Stimulated activated CD4-positive, alpha-beta T cell treated with anti-CD3 and anti-CD28 coated beads, Interleukin-2, amount 100 ng/mL, for 48 hours (primary cell): ENCODE results near the gene INSC.

Experiments used
- DNase-seq, 2 donors: peaks; one replicate each; pipeline ENCODE4 v3.0.0-alpha.2; 2020

The INSC gene

DNA sequence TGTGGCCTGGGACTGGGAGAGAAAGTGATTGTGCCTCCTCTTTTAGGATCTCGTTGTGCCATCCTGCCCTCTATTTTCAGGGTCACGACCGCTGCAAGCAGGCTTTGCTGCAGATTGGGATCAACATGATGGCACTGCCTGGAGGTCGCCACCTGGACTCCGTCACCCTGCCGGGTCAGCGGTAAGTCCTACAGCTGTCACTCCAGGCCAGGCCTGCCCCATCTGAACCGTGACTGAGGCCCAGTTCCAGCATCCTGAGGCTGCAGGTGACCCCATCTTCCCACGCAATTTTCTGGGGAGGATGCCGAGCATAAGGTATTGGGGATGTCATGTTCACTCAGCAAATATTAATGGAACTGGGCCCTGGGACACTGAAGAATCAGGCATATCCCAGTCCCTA, 34.3 kb downstream of the INSC start:
- no peak for DNase-seq

DNA sequence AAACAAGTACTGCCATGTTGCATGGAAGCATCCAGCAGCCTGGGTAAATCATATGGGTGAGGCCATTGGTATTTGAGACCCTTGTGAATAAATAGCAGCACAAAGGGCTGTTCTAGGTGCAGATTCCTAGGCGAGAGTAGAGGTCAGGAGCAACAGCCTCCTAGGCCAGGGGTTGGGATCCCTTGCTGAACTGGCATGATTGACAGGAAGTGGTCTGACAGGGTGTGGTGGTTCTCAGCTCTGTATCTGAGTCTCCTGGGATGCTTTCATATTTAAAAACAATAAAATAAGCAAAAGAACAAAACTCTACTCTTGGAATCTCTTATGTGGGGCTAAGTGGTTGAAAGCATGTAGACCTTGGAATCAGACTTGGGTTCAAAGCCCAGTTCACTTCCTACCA, 35.8 kb downstream of the INSC start:
- DNase-seq, result no peak

DNA sequence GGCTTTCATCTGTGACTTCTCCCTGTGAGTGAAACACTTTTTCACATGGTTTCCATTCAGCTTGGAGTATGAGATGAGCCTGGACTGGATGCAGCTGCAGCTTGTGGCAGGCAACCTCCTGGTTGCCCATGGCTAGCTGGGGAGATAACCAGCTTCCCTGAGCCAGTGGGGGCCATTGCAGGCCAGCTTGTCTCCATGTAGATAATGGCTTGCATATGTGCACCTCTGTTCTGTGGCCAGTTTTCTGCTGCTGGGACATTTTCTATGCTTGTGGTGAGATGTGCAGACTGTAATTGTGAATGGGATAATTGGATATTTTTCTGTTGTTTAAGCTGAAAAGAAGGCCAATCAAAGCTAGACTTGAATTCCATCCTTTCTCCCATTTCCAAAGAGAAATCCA, 38.5 kb downstream of the INSC start:
- DNase-seq, result no peak

DNA sequence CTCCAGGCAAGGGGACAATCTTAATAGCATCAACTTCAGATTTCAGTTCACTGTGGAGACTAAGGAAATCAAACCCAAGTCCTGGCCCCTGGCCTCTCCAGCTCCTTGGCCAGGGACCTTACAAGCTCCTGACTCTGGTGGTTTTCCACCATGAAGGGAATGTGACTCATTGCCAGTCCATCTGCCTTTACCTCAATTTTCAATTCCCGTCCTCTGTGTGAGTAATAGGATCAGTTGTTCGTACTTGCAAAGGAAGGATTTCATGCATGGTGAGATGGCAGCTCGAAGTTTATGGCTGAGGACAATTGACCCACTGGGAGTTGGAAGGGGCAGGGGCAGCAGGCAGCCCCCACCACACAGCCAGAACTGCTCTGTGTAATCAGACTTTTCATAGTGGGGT, 42.5 kb downstream of the INSC start:
- DNase-seq, result no peak

DNA sequence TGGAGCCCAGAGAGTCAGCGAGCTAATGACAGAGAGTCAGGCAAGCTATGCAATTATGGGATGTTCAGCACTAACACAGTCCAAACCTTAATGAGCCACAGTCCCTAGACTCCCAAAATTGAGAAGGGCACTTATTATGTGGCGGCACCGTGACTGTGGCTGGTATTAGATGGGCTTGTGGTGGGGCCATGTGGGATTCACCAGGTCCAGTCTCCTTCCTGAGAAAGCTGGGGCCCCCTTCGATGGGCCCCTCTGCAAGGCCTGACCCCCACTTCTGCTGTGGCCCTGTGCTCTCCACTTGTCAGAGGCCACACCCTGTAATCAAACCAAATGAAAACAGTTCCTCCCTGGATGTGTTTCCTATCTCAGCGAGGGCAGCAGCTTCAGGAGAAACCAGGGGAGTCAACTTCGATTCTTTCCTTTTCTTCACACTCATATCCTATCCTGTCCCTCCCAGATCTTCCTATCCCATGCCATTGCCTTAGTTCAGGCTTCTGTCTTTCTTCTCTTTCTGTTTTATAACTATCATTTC, 42.9 kb downstream of the INSC start:
- DNase-seq, result no peak

DNA sequence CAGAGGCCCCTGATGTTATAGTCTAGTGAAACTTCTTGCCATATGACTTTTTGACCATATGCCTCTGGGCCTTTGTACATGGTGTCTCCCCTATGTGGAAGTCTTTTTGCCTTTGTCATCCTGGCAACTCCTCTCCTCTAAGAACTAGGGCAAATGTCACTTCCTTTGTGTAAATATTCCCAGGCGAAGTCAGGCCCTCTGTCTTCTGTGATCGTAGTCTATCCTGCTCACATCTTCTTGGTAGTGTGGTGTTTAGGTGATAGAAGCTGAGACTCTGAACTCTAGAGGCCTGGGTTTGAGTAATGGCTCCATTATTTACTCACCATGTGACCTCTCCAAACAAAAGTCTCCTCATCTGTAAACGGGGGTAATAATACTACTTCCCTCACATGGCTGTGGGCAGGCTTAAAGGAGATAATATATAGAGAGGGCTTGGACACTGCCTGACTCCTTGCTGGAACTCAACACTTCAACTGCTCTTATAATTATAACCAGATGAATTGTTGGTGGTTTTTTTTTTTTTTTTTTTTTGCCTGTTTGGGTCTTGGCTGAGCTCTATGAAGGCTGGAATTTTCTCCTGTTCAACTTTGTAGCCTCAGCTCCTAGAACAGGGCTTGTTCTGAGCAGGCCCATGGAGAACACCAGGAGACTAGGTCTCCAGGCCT, 43.8 kb downstream of the INSC start:
- DNase-seq, result no peak

DNA sequence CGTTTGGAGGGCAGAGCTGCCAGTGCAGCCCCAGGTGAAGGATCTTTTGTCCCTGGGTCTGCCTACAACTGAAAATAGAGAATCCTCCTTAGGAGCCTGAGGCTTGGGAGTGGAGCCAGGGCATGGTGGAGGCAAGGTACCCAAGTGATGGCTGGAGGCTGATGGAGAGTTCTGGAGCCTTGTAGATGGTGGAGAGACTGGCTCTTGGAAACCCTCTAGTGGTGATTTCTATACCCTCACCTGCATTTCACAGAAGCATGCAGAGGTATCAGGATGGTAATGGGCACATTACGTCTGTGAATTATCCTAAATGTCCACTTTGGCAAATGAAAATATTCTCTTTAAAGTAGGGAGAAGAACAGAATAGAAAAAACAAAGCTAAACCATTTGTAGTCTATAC, 44.4 kb downstream of the INSC start:
- no peak for DNase-seq

DNA sequence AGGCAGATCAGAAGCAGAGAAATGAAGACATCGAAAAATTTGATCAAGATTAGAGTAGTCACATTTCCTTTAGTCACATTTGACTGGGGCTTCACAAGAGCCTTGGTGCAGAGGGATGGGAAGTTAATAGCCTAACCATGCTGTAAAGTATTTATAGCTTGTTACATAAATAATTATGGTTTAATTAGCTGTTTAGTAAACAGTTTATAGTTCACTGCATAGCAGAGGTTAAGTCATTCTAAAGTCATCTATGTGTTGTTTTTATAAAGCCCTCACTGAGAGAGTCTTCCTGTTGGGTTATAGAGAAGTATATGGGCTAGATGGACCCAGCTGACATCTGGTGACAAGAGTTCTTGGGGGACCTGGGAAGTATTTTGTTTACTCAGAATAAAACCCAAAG, 47.1 kb downstream of the INSC start:
- no peak for DNase-seq

DNA sequence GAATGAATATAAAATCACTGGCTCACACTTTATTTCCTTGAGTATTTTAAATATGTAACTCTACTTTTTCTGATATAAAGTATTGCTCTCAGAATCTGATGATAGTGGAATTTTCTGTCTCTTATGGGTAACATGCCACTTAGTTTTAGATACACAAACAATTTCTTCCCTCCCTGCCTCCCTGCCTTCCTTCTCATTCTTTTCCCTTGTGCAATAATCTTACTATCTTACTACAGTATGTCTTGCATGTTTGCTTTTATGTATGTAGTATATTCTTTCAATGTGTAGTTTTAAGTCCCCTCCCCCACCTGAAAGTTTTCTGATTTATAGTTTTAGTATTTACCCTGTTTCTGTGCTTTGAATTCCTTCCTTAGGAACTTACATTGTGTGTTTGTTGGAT, 48.4 kb downstream of the INSC start:
- DNase-seq, result no peak

DNA sequence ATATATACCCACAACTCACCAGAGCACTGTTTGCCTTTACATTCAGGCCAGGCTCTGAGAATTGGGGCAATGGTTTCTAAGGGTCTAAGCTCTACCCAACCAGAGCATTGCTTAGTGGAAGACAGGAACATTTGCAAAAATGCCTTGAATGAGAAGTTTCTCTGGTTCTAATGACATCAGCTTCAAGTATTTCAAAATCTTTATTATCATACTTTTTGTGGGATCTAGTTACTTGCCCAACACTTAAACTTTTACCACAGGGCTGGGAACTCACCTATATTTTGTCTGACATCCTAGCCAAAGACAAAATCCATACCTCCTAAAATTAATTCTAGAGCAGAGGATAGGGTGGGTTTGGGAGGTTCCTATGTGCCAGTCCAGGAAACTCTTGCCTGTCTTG, 51.5 kb downstream of the INSC start:
- no peak for DNase-seq

DNA sequence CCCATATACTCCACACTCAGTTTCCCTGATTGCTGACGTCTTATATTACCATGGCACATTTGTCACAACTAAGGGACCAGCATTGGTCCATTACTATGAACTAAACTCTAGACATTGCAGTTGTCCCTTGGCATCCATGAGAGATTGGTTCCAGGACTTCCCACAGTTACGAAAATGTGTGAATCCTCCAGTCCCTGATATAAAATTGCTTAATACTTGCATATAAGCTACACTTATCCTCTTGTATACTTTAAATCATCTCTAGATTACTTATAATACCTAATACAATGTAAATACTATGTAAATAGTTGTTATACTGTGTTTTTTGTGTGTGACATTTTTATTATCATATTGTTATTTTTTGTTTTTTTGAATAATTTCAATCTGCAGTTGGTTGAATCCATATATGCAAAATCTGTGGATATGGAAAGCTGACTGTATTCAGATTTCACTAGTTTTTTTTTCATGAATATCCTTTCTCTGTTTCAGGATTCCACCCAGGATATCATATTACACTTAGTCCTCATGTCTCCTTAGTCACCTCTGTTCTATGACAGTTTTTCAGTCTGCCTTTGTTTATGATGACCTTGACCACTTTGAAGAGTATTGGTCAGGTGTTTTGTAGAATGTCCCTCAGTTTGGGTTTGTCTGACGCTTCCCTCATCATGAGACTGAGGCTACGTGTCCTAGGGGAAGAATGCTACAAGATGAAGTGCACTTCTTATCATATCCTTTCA, 55.3 kb downstream of the INSC start:
- no peak for DNase-seq

DNA sequence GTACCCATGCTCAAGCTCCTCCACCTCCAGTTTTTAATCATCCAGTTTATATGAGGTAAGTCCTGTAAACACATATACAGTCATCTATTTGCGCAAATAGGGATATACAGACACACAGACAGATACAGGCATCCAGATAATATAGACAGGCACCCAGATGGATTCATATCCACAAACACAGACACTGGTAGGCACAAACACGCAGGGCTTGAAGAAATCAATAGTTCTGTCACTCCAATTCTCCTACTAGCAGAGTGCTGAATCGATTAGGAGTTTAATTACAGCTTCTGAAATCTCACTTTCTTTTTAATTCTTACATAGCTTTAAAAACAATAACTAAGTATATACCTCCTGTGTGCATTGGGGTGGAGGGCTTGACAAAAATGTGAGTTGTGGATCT, 56.0 kb downstream of the INSC start:
- DNase-seq, result no peak

DNA sequence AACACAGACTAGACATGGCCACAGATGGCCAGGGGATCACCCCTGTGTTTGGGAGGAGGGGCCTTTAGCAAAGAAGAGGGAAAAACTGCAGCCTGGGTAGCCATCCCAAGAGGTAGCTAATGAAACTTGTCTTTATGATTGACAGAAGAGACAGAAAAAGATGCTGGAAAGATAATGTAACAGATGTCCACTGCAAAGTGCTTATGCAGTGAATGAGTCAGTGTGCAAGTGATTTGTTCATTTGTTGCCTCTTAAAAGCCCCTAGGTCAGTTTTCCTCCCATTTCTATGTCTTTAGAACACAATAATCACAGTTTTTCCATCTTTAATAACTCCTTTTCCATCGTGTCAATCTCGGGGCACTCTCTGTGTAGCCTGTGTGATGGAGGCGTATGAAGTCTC, 57.2 kb downstream of the INSC start:
- no peak for DNase-seq

DNA sequence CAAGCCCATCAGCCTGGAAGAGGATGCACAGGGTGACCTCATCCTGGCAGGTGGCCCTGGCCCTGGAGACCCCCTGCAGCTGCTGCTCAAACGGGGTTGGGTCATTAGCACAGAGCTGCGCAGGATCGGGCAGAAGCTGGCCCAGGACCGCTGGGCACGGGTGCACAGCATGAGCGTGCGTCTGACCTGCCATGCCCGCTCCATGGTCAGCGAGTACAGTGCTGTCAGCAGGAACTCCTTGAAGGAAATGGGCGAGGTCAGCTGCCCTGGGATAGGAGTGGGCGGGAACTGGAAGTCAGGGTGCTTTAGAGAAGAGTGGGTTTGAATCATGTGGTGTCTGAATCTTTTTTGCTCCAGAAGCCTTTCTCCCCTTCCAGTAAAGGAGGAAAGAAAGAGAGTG, 61.1 kb downstream of the INSC start:
- no peak for DNase-seq

DNA sequence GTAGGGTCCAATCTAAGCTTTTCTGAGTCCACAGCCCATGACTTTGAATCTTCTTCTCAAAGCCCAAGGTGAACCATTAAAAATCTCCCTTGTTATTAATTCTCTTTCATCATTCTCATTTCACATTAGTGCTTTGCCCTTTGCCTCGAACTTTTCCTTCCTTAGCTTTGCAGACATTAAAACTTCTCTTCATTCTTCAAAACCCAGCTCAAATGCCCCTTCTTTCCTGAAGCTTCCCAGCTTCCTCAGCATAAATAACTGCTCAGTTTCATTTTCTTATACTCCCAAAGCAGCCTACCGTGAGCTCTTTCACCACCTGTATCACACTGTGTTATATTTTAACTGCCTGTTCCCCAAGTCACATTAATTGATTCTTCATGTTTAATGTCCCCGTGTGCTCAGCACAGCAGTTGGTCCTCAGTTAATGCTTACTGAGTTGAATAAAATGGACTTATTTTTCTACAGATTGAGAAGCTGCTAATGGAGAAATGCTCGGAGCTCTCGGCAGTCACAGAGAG, 62.0 kb downstream of the INSC start:
- no peak for DNase-seq

DNA sequence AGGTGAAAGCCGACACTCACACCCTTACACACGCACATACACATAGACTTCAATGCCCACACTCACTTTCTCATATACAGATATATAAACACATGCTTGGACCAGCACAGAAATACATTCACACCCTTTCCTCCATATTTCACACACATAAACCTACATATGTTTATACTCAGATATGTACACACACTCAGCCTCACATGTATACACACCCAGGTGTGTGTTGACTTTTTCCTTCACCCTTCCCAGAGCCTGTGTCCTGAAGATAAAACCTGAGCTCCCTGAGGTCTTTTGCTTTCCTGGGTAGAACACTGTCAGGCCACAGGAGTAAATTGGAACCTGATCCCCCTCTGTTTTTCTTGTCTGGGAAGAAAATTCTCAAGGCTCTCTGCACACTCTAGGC, 62.8 kb downstream of the INSC start:
- DNase-seq, result no peak

DNA sequence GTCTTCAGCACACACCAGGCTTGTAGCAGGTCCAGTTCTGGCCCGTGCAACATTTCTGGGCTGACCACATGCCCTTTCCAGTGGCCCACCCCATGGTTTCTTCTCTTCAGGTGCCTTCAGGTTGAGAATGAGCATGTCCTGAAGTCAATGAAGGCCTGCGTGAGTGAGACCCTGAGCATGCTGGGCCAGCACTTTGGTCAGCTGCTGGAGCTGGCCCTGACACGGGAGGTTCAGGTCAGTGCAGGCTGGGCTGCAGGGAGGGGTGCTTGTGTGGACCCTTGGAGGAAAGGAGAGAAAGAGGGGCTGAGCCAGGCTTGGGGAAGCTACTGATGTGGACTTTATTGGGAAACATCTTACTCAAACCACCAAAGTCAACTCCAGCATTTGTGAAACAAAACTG, 63.5 kb downstream of the INSC start:
- no peak for DNase-seq

DNA sequence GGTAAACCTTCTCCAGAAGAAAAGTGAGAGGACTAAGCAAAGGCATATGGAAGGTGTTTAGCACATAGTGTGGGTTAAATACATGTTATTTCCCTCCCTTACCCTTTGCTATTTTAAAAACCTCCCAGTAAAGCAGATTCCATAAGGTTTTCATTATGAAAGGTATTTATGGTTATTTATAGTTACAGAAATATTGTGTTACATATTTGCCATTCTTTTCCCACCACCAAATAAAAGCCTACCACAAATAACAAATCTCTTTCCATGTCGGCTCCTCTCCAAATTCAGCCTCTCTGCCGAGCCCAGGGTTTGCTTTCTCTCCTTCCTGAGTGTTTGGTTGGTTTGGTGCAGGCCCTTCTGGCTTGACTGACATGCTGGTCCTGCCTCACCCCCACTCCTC, 64.4 kb downstream of the INSC start:
- no peak for DNase-seq

DNA sequence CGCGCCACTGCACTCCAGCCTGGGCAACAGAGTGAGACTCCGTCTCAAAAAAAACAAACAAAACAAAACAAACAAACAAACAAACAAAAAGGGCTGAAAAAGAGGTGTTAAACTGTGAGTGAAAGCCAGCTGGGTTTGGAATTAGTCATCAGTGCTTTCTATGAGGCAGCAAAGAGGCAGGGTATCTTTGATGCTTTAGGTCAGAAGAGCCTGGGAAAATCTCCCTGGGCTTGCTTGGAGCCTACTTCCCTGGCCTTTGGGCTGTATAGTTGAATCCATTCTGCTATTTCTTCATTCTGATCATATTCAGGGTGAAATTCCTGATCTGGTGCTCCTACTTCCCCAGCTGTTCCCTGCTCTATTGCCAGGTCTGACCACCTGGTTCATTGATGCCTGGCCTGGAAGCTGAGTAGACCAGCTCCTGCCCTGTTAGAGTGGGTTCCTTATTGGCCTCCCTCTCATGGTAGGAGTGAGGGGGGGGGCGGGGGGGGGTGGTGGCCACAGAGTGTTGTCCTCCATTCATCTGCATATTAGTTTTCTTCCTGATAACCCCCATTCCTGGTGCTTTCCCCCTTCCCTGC, 65.6 kb downstream of the INSC start:
- DNase-seq, result no peak

DNA sequence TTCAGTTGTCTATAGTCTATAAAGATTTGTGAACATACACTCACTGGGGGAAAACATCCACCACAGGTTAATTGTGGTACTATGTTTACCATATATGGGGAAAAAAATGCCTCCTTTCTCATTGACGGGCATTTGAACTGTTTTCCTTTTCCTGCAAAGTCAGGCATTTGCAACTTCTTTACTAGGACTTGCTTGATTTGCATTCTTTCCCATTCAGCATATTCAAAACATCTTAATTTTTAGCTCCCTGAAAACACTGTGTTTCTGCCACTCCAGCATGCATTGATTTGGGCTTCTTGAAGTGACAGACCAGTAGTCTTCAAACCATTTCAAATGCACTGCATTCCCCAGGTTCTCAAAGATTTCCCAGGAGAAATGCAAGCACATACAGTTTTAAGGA, 67.6 kb downstream of the INSC start:
- no peak for DNase-seq

DNA sequence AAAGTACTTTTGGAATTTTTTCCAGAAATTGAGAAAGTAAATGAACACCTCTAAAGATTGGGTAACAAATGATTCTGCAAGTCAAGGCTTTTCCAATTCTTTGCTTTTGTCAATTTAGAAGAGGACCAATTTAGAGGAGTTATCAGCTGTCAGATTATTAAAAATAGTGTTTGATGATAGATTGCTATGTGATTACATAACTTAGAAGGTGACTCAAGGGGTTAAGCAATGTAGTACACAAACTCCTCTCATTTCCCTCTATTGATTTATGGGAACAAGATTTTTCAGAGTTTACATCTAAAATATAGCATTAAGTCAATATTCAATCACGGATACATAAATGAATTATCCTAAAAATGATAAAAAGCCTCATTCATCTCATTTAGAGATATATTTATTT, 70.3 kb downstream of the INSC start:
- no peak for DNase-seq

DNA sequence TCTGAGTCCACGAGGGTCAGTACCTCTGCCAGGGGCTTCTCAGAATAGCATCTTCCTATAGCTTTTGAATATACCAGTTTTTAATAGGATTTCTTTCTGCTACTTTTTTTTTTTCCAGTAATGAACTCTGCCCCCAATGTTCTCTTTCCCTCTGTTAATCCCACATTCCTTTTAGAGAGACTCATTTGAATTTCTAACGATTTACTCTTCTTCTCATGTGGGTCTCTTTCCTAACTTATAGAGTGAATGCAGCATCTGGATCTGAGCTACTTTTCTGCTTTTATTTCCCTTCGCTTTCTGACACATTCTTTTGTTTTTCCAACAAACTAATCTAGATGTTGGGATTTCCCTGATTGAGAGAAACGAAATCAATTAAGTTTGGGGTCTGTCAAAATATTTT, 71.4 kb downstream of the INSC start:
- no peak for DNase-seq

DNA sequence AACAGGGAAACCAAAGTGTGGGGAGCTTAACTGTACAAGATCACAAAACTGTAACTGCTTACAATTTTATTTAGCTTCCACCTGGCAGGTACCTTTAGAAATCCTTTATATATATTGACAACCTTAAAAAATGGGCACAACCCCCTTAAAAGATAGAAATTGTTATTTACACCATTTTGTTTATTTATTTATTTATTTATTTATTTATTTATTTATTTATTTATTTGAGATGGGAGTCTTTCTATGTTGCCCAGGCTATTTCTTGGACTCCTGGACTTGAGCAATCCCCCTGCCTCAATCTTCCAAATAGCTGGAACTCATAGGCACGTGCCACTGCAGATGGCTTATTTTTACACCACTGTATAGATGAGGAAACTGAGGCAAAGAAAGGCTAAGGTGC, 74.5 kb downstream of the INSC start:
- DNase-seq, result no peak
